Amniotic stem cell (primary cell): ENCODE data around the gene DAND5.
A peak's percentile ranks its signal among the peaks of the same experiment; 100 is the strongest.

ENCODE experiments used
- DNase-seq: peaks from one replicate; lab custom pipeline; 2025; lab: John Stamatoyannopoulos, UW

DAND5 gene

GRCh38 chr19:12994701-12995595, 25.6 kb downstream of the DAND5 start, which contains the start of gene NFIX:
TSS of gene NFIX (plus strand) at chr19:12995475. CDS start at chr19:12995838, 363 bp downstream.
- peak; percentile 29 for DNase-seq

DNA sequence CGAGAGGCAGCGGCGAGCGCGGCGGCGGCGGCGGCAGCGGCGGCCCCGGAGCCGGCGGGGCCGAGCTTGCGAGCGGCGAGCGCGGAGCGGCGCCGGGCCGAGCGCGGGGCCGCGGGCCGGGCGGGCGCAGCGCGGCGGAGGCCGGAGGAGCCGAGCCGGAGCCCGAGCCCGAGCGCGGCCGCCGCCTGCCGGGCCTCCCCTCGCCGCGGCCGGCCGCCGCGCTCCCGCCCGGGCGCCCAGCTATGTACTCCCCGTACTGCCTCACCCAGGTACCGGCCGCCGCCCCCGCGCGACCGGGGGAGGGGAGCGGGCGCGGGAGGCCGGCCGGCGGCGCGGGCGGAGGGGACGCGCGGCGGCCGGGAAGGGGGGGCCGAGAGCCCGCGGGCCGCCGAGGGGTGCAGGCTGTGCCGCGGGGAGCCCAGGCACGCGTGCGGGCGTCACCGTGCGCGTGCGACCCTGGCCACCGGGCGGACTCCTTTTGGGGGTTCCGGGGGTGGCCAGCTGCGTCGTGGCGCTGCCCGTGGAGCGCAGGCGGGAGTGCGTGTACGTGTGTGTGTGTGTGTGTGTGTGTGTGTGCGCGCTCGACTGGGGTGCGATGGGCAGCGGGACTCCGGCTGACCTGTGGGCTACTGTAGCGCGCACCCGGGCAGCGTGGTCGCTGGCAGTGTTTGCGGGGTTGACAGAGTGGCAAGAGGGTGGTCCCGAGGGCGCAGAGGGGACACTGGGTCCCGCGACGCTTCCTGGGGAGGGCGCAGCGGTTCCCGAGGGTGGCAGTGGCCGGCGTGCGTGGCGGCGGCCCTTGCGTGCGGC, 26.4 kb downstream of the DAND5 start:
- no peak for DNase-seq

DNA sequence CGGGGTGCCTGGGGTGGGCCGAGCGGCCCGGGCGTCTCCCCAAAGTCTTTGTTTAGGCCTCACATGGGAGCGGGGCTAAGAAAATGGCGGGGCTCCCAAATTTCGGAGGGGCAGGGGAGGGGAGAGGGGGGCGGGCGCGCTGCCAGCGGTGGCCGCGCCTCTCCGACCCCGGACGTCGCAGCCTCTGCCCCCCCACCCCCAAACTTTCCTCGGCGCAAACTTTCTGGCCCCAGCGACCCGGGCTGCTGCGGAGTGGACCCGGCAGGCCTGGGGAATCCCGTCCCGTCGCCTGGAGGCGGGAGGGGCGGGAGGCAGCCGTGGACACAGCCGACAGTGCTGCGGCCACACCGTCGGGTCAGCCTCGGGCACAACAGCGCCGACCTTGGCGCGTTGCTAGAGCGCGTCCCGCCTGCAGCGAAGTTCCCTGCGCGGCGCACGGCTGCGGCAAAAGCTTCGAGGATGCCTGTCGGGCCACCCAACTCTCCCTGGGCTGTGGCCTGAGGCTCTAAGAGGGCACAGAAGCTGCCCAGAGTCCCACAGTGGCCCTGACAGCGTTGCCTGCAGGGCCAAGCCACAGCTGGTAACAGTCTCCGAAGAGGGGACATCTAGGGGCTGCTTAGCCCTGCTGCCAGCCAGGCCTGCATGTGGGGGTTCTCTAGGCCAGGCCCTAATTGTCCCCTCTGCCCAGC, 27.2 kb downstream of the DAND5 start:
- DNase-seq, result no peak

DNA sequence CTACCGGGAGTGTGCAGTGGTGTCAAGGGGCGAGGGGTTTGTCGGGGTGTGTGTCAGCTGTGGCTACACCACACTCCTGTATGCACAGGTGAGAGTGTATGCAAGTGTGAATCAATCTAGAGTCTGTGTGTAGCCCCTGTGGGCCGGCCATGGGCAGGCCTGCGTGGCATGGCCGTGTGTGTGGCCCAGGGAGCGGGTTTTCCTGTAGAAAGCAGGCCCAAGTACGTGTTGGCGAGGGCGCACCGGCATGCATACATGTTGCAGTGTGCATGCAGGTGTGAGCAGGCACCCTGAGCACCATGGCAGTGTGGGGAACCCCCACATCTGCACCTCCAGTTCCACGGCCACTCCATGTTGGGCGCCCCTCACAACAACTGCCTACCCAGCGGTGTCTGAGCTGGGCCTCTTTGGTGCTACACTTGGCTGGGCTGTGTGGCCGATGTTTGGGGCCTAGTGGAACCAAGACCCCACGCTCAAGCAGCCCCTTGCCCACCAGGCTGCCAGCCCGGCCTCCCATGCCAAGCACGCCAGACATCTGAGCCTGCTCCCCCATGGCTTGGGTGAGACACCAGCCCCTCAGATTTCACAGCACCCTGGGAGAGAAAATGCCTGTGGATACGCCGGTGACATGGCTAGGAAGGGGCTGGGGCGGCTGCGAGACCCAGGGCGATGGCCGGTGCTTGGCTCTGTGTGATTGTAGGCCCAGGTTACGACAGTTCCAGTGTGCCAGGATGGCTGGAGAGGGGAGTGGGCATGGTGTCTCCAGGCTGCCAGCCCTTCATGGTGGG, 28.0 kb downstream of the DAND5 start:
- no peak for DNase-seq

- DNase-seq, result no peak
Observed at GRCh38 chr19:12997967-12998940, 28.9 kb downstream of the DAND5 start.

GRCh38 chr19:13001166-13001501, 31.8 kb downstream of the DAND5 start:
- no peak for DNase-seq

- DNase-seq, result no peak
Observed at GRCh38 chr19:13001502-13002165, 32.3 kb downstream of the DAND5 start.

DNA sequence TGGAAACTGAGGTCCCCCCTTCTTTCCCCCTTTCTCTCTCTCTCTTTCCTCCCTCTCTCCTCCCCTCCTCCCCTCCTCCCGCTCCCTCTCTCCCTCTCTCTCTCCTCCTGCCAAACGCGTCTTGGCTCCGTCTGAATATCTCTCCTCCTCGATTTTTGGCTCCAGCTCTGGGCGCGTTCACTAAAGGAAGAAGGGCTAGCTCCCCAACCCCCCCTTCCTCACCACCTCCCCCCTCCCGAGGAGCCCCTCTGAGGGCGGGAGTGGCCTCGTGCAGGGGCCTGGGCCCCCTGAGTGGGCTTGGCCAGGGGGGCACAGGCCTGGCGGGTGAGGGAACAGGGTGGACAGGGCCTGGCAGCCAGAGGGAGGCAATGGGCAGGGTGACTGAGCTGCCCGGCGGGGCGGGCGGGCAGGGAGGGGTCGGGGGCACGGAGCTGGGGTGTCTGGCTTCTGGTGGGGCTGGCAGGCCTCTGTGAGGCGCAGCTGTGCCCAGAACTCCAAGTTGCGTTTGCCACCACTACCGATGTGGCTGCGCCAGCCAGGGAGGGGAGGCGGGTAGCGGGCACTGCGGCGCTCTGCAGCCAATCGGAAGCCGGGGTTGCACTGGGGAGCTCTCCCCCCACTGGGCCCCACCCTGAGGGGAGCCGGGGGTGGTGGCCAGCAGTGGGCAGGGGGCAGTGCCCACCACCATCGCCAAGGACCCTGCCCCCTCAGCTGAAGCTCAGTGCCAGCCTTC, 33.0 kb downstream of the DAND5 start:
- no peak for DNase-seq

GRCh38 chr19:13003081-13003480, 33.7 kb downstream of the DAND5 start:
- no peak for DNase-seq

- no peak for DNase-seq
Observed at GRCh38 chr19:13004273-13004672, 34.9 kb downstream of the DAND5 start.

- DNase-seq, result no peak
Observed at GRCh38 chr19:13005253-13005652, 35.9 kb downstream of the DAND5 start.

- DNase-seq, result no peak
Observed at GRCh38 chr19:13005861-13006370, 36.5 kb downstream of the DAND5 start.

DNA sequence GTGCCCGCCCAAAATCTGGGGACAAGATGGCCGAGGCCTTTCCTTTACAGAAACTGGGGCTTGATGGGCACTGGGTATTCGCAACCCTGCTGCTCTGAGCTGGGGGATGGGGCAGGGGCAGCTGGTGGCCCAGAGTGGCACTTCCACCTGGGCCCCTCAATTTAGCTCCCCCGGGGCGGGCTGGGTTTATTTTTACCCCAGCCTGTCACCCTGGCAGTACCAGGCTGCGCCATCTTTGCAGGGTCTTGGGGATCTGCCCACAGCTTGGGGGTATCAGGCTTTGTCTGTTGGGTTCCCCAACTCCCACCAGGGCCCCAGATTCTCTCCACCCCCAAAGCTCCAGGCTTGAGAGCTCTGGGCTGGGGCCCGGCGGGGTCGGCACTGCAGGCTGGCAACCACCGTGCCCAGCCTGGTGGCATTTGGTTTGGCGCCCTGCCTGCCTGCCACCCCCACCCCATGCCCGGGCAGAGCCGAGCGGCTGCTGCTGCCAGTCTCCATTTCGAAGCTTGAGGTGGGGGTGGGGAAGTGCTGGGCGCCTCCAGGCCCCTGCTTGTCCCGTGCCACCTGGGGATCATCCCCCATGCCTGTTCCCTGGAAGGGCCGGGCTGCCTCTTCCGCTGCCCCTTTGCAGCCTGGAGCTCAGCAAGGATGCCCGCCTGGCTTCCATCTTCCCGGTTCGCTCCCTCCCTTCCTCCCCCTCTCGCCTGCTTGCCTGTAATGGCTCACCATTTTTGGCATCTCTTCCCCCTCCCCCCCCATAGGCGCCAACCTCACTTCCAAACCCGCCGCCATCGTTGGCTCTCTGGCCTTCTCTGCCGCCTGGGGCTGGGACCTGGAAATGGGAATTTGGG, 37.3 kb downstream of the DAND5 start:
- DNase-seq, result no peak

- no peak for DNase-seq
Observed at GRCh38 chr19:13007292-13008045, 38.1 kb downstream of the DAND5 start.

DNA sequence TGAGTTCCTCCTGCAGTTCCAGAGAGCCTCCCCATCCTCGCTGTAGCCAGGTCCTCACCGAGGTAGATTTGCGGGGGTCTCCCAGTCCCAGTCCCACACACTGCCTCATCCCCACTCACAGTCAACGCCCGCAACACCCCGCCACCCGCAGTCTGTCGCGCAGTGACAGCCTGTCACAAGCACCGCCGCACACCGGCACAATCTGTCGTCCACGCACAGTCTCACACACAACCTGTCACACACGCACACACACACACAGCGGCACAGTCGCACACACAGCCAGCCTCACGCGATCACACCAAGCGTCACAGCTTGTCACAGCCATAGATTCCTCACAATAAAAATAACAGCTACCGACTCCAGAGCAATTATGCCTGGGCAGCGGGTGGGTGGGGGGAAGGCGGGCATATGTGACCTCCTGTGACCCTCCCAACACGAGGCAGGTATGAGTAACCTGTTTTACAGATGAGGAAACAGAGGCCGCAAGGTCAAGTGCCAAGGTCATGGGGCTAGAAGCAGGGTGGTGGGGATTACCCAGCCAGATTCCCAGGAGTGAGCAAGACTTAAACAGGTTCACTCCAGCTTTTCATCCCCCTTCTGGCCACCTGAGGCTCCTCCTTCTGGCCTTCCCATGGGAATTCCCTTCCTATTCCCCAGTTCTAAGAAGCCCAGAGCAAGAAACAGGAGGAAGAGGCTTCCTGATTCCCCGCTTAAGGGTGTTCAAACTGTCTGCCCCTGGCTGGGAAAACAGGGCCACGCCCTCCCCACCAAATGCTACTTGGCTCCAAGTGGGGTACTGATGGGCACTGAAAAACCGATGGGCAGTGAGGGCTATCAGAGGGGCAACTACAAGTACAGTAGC, 39.8 kb downstream of the DAND5 start:
- DNase-seq, result no peak
